Tibial nerve (tissue), 4 donors: ENCODE results near the gene HLCS.

Source experiments
- CTCF ChIP-seq, 5 experiments: fragments of 200-600 bp in 3 of 5; fragments of 450-650 bp in 2 of 5; sonication (generic) in 3 of 5; IDR thresholded peaks; one replicate each; pipeline ENCODE4 v1.5.1; 2016 to 2019; ENCODE audit warnings: antibody characterized with exemption in 5 of 5, mild to moderate bottlenecking in 3 of 5, moderate library complexity in 2 of 5
- EP300 ChIP-seq, 2 donors: sonication (generic); formaldehyde crosslinking; IDR thresholded peaks; one replicate each; pipeline ENCODE4 v1.6.1; 2017; ENCODE audit warnings: antibody characterized with exemption in 2 of 2, mild to moderate bottlenecking in 1 of 2
- POLR2A ChIP-seq, 2 donors: fragments of 450-650 bp; IDR thresholded peaks; one replicate each; pipeline ENCODE4 v1.6.1; 2017; ENCODE audit warnings: antibody characterized with exemption in 2 of 2, mild to moderate bottlenecking in 2 of 2, moderate library complexity in 2 of 2

GRCh38 chr21:36926989-36927718 lies 39.3 kb downstream of the HLCS start:
- no peak for TF ChIP-seq CTCF (IDR thresholded peaks at IDR 0.05)
- TF ChIP-seq POLR2A (IDR thresholded peaks at IDR 0.05) = no peak
- no peak for TF ChIP-seq EP300 (IDR thresholded peaks at IDR 0.05)
